ENCODE data around the gene NANOS3. TPM values are rescaled to one million over a fixed set of nuclear protein-coding genes. Genes with fewer than 3 reads are reported as not detected.

Gene NANOS3
- total and polyA plus RNA-seq, 9 of the 15 experiments (the other 6 are each of a cell fraction or from before 2014, with no cell fraction given), result not detected

GRCh38 chr19:13827656-13828055 is 49.3 kb upstream of the NANOS3 start:
- POLR2A ChIA-PET, result interaction anchor here (0.7 to 1.2 kb wide), 3 partner anchors 8 to 30 kb away, joined by 3 read pairs; no protein-coding TSS in a partner anchor

More at GRCh38 chr19:13827656-13828055, 49.3 kb upstream of the NANOS3 start:
- TF ChIP-seq MAFK (IDR thresholded peaks at IDR 0.05; ENCODE audit: low read length) (no peak), FOXO4 (CRISPR knock-in tag; IDR thresholded peaks at IDR 0.05) (no peak), SNAPC5 (CRISPR knock-in tag; IDR thresholded peaks at IDR 0.05) (no peak), RFX1 (IDR thresholded peaks at IDR 0.05) (no peak), ID3 (CRISPR knock-in tag; IDR thresholded peaks at IDR 0.05) (no peak), ID3 (tag; IDR thresholded peaks at IDR 0.05) (no peak)
- 50% methylated on average over 4 of the region's 4 CpGs for WGBS (ENCODE audit: insufficient coverage, low coverage, missing lambda C conversion rate)
- CTCF ChIA-PET (ENCODE audit: low intra/inter-chr PET ratio), result no interaction called here
- Histone ChIP-seq H3K79me2 (ENCODE audit: control insufficient read depth, insufficient read depth, low read length) (no peaks in the 10 kb centered on the region), H3K4me1 (replicated peaks in 1 of 2; ENCODE audit: control insufficient read depth in 2 of 2, insufficient read depth in 2 of 2, low read length in 2 of 2) (peaks cover 7 to 31% of the 10 kb centered on the region in 2 experiments; a peak in 4 of 5 replicates), H3K36me3 (ENCODE audit: control insufficient read depth, insufficient read depth, low read length) (no peaks in the 10 kb centered on the region), H3K27ac (ENCODE audit: extremely low read depth, low read depth, low read length) (no peak overlapping the region), H3K4me3 (no peak overlapping the region), H4K20me1 (replicated peaks; ENCODE audit: control insufficient read depth, insufficient read depth, low read length) (no peaks in the 10 kb centered on the region), H3K4me2 (ENCODE audit: insufficient read depth, low read length) (no peak overlapping the region), H3K9me1 (ENCODE audit: control insufficient read depth, insufficient read depth, low read length) (no peaks in the 10 kb centered on the region), H2AFZ (ENCODE audit: low read depth, low read length) (no peak overlapping the region), H3K9me3 (replicated peaks; ENCODE audit: control insufficient read depth, insufficient read depth, low read depth, low read length) (no peaks in the 10 kb centered on the region), H3K27me3 (ENCODE audit: control insufficient read depth in 2 of 2, insufficient read depth in 2 of 2, low read length in 2 of 2) (no peaks in the 10 kb centered on the region), H3K9ac (ENCODE audit: insufficient read depth in 1 of 2, low read depth in 2 of 2, low read length in 2 of 2) (peak overlapping the region in 1 of 2 experiments; percentile 14; a peak in 1 of 4 replicates)
- intact Hi-C loops (cut with micrococcal nuclease) (loop anchor here (5.0 kb wide), 1 partner anchor 35 kb away; no protein-coding TSS in a partner anchor), in situ Hi-C loops (cut with MboI) (no loop called here)
- ATAC-seq (peak; percentile 7; the same call in 1 of the 3 replicates), FAIRE-seq (peak; percentile 32), DNase-seq (ENCODE audit: extremely low read depth in 1 of 4, low spot score in 3 of 4) (peak in 1 of 4 experiments; percentile 28)
- BruUV-seq (replicated peaks), result no TSS peak
